ENCODE results near the gene MSH5. TPM values are rescaled to one million over a fixed set of nuclear protein-coding genes. Genes with fewer than 3 reads are reported as not detected.

Gene MSH5
- total RNA-seq, 4 donors from 2014 or later: 2.3 to 7.9 (median 6.8) TPM

DNA sequence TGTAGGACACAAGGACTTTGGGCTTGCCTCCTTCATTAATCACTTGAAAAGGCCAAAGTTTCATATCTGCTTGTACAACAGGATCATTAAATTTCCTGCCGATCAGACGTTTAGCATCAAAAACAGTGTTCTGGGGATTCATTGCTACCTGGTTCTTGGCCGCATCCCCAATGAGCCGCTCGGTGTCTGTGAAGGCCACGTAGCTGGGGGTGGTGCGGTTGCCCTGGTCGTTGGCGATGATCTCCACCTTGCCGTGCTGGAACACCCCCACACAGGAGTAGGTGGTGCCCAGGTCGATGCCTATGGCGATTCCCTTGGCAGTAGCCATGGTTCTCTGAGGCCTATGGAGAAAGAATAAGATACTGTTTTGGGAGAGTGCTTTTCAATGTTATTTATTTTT is 71.8 kb downstream of the MSH5 start:
- Histone ChIP-seq H3K4me3 (no peak overlapping the region), H3K4me1 (peaks cover 11 to 34% (median 20%) of the 10 kb centered on the region in 3 donors), H3K27me3 (no peaks in the 10 kb centered on the region), H3K36me3 (no peaks in the 10 kb centered on the region), H3K27ac (no peak overlapping the region), H3K9me3 (no peaks in the 10 kb centered on the region)
- no peak for DNase-seq
- 92 to 94% methylated on average over 9 to 12 of the region's 12 CpGs for WGBS, 2 donors
- intact Hi-C loops (cut with DNase I): no loop called here
- TF ChIP-seq POLR2A (IDR thresholded peaks at IDR 0.05): no peak
- TF ChIP-seq, protein P1, sequence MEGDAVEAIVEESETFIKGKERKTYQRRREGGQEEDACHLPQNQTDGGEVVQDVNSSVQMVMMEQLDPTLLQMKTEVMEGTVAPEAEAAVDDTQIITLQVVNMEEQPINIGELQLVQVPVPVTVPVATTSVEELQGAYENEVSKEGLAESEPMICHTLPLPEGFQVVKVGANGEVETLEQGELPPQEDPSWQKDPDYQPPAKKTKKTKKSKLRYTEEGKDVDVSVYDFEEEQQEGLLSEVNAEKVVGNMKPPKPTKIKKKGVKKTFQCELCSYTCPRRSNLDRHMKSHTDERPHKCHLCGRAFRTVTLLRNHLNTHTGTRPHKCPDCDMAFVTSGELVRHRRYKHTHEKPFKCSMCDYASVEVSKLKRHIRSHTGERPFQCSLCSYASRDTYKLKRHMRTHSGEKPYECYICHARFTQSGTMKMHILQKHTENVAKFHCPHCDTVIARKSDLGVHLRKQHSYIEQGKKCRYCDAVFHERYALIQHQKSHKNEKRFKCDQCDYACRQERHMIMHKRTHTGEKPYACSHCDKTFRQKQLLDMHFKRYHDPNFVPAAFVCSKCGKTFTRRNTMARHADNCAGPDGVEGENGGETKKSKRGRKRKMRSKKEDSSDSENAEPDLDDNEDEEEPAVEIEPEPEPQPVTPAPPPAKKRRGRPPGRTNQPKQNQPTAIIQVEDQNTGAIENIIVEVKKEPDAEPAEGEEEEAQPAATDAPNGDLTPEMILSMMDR (IDR thresholded peaks at IDR 0.05): no peak

Small RNA genes within 50 kb of the gene (small RNA-seq; reads per million reads assigned to genes)
- gene LY6G6D (0 reads per million in 4 donors), gene MIR4646 (0 to 0.07 (median 0) reads per million in 4 donors), gene MSH5-SAPCD1 (0 reads per million in 4 donors), gene RF00019 (0 reads per million in 4 donors), gene RNU6-850P (0 reads per million in 4 donors), gene SAPCD1 (0 reads per million in 4 donors)

Other genes with a start within 250 kb of the MSH5 start
- gene MICB, start 241.9 kb upstream of the MSH5 start, total RNA-seq: 1 to 10 TPM in 3 of 4 donors, under 1 TPM in 1; 0.23 to 2.6 (median 2.1) TPM
- gene MCCD1, start 211.0 kb upstream of the MSH5 start, total RNA-seq: not detected
- 100 to 1,000 TPM; 173 to 320 (median 259) TPM for gene DDX39B, start 198.0 kb upstream of the MSH5 start, total RNA-seq
- 1 to 10 TPM in 1 of 4 donors, under 1 TPM in 1, not detected in 2; 0.21 to 2.1 TPM for gene ATP6V1G2, start 193.4 kb upstream of the MSH5 start, total RNA-seq
- gene NFKBIL1, start 192.4 kb upstream of the MSH5 start, total RNA-seq: 10 to 100 TPM in 3 of 4 donors, 1 to 10 TPM in 1; 7.8 to 25.2 (median 16.7) TPM
- not detected for gene LTA, start 167.7 kb upstream of the MSH5 start, total RNA-seq
- gene TNF, start 164.4 kb upstream of the MSH5 start, total RNA-seq: under 1 TPM in 3 of 4 donors, not detected in 1; 0.27 to 0.95 (median 0.61) TPM
- 1 to 10 TPM in 2 of 4 donors, under 1 TPM in 2; 0.53 to 2.3 (median 1.1) TPM for gene LTB, start 157.6 kb upstream of the MSH5 start, total RNA-seq
- gene LST1, start 153.7 kb upstream of the MSH5 start, total RNA-seq: 10 to 100 TPM in 1 of 4 donors, 1 to 10 TPM in 1, under 1 TPM in 1, not detected in 1; 0.49 to 50.4 (median 5.1) TPM
- not detected for gene NCR3, start 147.0 kb upstream of the MSH5 start, total RNA-seq
- gene AIF1, start 124.8 kb upstream of the MSH5 start, total RNA-seq: 10 to 100 TPM in 2 of 4 donors, 1 to 10 TPM in 2; 2.4 to 30.7 (median 15.1) TPM
- 10 to 100 TPM; 42.8 to 84.9 (median 67.7) TPM for gene PRRC2A, start 119.3 kb upstream of the MSH5 start, total RNA-seq
- gene BAG6, start 87.3 kb upstream of the MSH5 start, total RNA-seq: 100 to 1,000 TPM; 129 to 217 (median 163) TPM
- gene APOM, start 84.1 kb upstream of the MSH5 start, total RNA-seq: 1 to 10 TPM in 2 of 4 donors, under 1 TPM in 2; 0.67 to 2.1 (median 1.1) TPM
- 10 to 100 TPM; 28.8 to 34.4 (median 31.7) TPM for gene C6orf47, start 79.2 kb upstream of the MSH5 start, total RNA-seq
- 10 to 100 TPM in 2 of 4 donors, 1 to 10 TPM in 2; 6.9 to 16.0 (median 10.9) TPM for gene GPANK1, start 75.0 kb upstream of the MSH5 start, total RNA-seq
- 100 to 1,000 TPM; 155 to 204 (median 186) TPM for gene CSNK2B, start 73.9 kb upstream of the MSH5 start, total RNA-seq
- 1 to 10 TPM in 3 of 4 donors, under 1 TPM in 1; 0.70 to 9.5 (median 4.5) TPM for gene LY6G5B, start 70.0 kb upstream of the MSH5 start, total RNA-seq
- under 1 TPM in 2 of 4 donors, not detected in 2; 0.57 to 0.83 TPM for gene LY6G5C, start 58.9 kb upstream of the MSH5 start, total RNA-seq
- gene ABHD16A, start 36.7 kb upstream of the MSH5 start, total RNA-seq: 10 to 100 TPM; 38.5 to 43.3 (median 40.1) TPM
- gene LY6G6F, start 33.1 kb upstream of the MSH5 start, total RNA-seq: not detected
- gene LY6G6D, start 24.7 kb upstream of the MSH5 start, total RNA-seq: not detected
- gene LY6G6C, start 18.3 kb upstream of the MSH5 start, total RNA-seq: 10 to 100 TPM in 1 of 4 donors, 1 to 10 TPM in 2, under 1 TPM in 1; 0.53 to 14.6 (median 2.4) TPM
- gene MPIG6B, start 16.6 kb upstream of the MSH5 start, total RNA-seq: 1 to 10 TPM in 1 of 4 donors, under 1 TPM in 3; 0.12 to 1.4 (median 0.73) TPM
- gene DDAH2, start 10.7 kb upstream of the MSH5 start, total RNA-seq: 10 to 100 TPM; 16.4 to 59.3 (median 28.2) TPM
- 100 to 1,000 TPM; 289 to 440 (median 365) TPM for gene CLIC1, start 3.5 kb upstream of the MSH5 start, total RNA-seq
- 1 to 10 TPM in 2 of 4 donors, under 1 TPM in 2; 0.45 to 2.9 (median 1.1) TPM for gene SAPCD1, start 22.7 kb downstream of the MSH5 start, total RNA-seq
- gene VWA7, start 37.3 kb downstream of the MSH5 start, total RNA-seq: under 1 TPM; 0.22 to 0.80 (median 0.58) TPM
- 10 to 100 TPM; 35.0 to 72.3 (median 45.5) TPM for gene VARS1, start 55.7 kb downstream of the MSH5 start, total RNA-seq
- 10 to 100 TPM; 27.1 to 70.8 (median 36.6) TPM for gene LSM2, start 67.0 kb downstream of the MSH5 start, total RNA-seq
- under 1 TPM; 0.35 to 0.97 (median 0.57) TPM for gene HSPA1L, start 75.3 kb downstream of the MSH5 start, total RNA-seq
- 100 to 1,000 TPM; 158 to 362 (median 223) TPM for gene HSPA1A, start 75.5 kb downstream of the MSH5 start, total RNA-seq
- gene HSPA1B, start 87.7 kb downstream of the MSH5 start, total RNA-seq: 100 to 1,000 TPM; 209 to 553 (median 252) TPM
- 10 to 100 TPM; 13.6 to 23.6 (median 17.3) TPM for gene NEU1, start 122.8 kb downstream of the MSH5 start, total RNA-seq
- gene SLC44A4, start 139.0 kb downstream of the MSH5 start, total RNA-seq: 1 to 10 TPM in 2 of 4 donors, under 1 TPM in 1, not detected in 1; 0.38 to 3.6 (median 1.3) TPM
- 10 to 100 TPM; 23.4 to 34.5 (median 27.4) TPM for gene EHMT2, start 157.7 kb downstream of the MSH5 start, total RNA-seq
- gene ZBTB12, start 162.1 kb downstream of the MSH5 start, total RNA-seq: 1 to 10 TPM in 2 of 4 donors, under 1 TPM in 2; 0.83 to 2.8 (median 1.0) TPM
- 10 to 100 TPM in 2 of 4 donors, 1 to 10 TPM in 2; 1.1 to 15.2 (median 6.4) TPM for gene C2, start 187.7 kb downstream of the MSH5 start, total RNA-seq
- gene CFB, start 206.1 kb downstream of the MSH5 start, total RNA-seq: 10 to 100 TPM; 10.4 to 81.1 (median 22.4) TPM
- 10 to 100 TPM; 52.6 to 83.9 (median 64.4) TPM for gene NELFE, start 219.0 kb downstream of the MSH5 start, total RNA-seq
- 10 to 100 TPM; 24.6 to 32.4 (median 26.8) TPM for gene SKIC2, start 219.2 kb downstream of the MSH5 start, total RNA-seq
- gene DXO, start 232.1 kb downstream of the MSH5 start, total RNA-seq: 10 to 100 TPM in 1 of 4 donors, 1 to 10 TPM in 3; 7.8 to 13.2 (median 8.8) TPM
- 10 to 100 TPM in 1 of 4 donors, 1 to 10 TPM in 3; 2.0 to 11.8 (median 5.2) TPM for gene C4A, start 242.1 kb downstream of the MSH5 start, total RNA-seq

Data from esophagus squamous epithelium (tissue), 5 donors.